Measurements from ENCODE around the gene UBE2D1.

UBE2D1 gene

GRCh38 chr10:58334817-58335305 lies at the start of gene UBE2D1:
Gene UBE2D1, plus strand, starts transcription at chr10:58335006. Its CDS starts 196 bp downstream, at chr10:58335202.
- peak; percentile 92 for DNase-seq

GRCh38 chr10:58291538-58292174 lies 43.1 kb upstream of the UBE2D1 start:
- no peak for DNase-seq

DNA sequence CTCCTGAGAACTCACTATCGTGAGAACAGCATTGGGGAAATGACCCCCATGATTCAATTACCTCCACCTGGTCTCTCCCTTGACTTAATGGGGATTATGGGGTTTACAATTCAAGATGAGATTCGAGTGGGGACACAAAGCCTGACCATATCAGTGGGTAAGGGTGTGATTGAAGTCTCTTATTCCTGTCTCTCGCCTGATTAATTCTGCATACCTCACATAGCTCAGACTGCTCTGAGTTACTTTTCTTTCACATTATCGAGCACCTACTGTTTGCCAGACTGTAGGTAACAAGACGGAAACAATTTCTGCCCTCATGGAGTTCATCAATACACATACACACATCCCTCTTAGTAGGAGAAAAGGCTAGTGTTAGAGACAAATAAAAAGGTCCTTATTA lies 40.8 kb upstream of the UBE2D1 start:
- DNase-seq: no peak

DNA sequence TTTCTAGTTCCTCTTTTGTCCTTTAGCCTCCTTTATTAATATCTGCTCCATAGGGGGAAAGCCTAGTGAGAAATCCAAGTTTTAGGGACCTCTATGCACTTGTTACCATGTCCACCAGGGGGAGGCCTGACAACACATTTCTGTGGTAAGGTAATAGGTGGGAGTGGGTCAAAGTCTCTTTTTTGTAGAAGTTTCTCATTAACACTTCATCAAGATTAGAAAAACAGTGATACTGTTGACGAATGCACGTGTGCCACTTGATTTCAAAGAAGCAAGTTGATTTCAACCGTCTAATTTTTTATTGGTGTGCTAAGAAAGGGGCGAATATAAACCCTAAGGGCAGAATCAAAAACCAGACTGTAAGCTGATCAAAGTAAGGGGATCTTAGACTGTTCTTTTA lies 35.2 kb upstream of the UBE2D1 start:
- peak; percentile 73 for DNase-seq

- DNase-seq: no peak
These were observed 34.1 kb upstream of the UBE2D1 start for GRCh38 chr10:58300676-58301075.

DNA sequence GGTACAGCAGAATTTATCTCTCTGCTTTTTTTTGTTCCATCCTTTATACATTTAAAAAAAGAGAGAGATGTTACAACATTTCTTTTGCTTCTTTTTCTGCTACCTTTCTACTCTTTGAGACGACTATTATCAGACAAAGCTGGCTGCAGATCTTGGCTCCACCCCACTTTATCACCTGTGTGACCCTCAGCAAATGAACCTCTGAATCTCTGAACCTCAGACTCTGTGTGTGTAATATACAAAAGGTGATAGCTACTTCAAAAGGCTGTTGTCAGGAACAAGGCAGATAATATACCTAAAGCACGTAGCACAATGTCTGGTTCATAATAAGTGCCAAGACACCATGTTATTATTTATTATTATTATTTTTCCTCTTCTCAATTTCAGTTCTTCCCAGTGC lies 32.6 kb upstream of the UBE2D1 start:
- DNase-seq: no peak

GRCh38 chr10:58304099-58304633 lies 30.6 kb upstream of the UBE2D1 start:
- DNase-seq: no peak

DNA sequence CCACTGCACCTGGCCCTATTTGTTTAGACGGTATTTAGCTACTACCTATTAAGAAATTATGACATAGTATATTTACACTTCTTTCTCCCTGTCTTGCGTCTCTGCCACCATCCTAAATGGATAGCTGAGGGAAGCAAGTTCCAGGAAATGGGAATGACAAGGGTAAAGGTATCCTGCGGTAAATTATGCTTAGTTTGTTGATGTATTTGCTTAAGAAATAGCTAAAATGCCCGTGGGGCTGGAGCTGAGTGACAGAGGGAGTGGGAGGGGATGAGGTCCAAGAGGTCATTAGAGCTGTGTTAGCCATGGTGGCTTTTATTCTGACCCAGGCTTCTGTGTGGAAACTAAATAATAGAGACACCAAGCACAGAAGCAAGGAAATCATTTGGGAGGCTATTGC lies 29.0 kb upstream of the UBE2D1 start:
- DNase-seq: no peak

GRCh38 chr10:58307676-58308075 lies 27.1 kb upstream of the UBE2D1 start:
- DNase-seq: no peak

GRCh38 chr10:58311026-58311425 lies 23.8 kb upstream of the UBE2D1 start:
- DNase-seq: no peak

GRCh38 chr10:58316874-58317273 lies 17.9 kb upstream of the UBE2D1 start:
- DNase-seq: no peak

- no peak for DNase-seq
These were observed 16.5 kb upstream of the UBE2D1 start for GRCh38 chr10:58318346-58318745.

DNA sequence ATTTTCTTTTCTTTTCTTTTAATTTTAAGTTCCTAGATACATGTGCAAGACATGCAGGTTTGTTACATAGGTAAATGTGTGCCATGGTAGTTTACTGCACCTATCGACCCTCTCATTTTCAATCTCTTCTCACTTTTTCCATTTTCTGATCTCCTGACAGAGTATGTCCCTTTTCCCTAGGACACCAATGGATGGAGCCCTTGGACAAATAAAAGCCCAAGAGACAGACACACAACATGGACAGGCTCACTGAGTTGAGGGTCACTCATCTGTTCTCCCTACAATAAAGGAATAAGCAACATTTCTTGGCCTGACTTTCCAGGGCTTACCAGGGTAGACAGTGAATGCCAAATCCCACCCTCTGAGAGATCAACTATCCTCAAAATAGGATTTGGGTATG lies 15.2 kb upstream of the UBE2D1 start:
- DNase-seq: no peak

- no peak for DNase-seq
These were observed 14.3 kb upstream of the UBE2D1 start for GRCh38 chr10:58320351-58321049.

GRCh38 chr10:58322072-58322834 lies 12.6 kb upstream of the UBE2D1 start:
- DNase-seq: no peak

- no peak for DNase-seq
These were observed 12.0 kb upstream of the UBE2D1 start for GRCh38 chr10:58322835-58323209.

GRCh38 chr10:58326967-58327381 lies 7.8 kb upstream of the UBE2D1 start:
- no peak for DNase-seq

GRCh38 chr10:58328233-58328632 lies 6.6 kb upstream of the UBE2D1 start:
- no peak for DNase-seq

- DNase-seq: no peak
These were observed 4.4 kb upstream of the UBE2D1 start for GRCh38 chr10:58330431-58330830.

DNA sequence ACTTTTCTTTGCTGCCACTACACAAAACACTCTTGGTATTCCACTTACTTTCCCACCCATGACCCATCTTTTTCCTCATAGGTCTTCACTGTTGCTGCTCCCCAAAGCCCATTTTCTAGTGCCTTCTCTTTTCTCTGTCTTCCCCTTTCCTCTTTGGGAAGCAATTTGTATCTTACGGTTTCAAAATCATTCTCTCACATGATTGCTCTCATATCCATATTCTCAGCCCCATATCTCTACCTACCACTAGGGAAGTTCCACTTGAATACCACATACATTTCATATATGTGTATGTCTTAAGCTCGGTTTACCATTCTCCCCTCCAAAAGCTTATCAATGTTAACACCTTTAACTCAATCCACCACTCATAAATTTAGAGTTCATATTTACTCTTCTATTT lies 3.2 kb upstream of the UBE2D1 start:
- no peak for DNase-seq

GRCh38 chr10:58335306-58336005 lies 650 bp downstream of the UBE2D1 start:
- peak; percentile 70 for DNase-seq

DNA sequence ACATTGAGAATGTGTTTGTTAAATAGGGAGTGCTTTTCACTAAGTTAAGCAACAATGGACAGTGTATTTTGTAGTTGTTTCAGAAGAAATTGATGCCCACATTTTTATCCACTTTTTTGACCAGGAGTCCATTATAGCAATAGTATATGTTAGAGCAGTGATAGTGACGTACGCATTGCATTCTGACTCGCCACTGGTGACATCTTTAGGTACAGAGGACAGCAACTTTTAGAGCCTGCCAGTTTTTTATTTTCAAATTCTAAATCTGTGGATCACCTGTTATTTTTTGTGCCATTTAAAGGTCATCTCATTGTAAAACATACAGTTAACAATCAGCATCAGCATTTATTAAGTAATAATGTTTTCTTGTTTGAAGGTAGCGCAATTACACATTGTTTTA lies 1.4 kb downstream of the UBE2D1 start:
- DNase-seq: no peak

- no peak for DNase-seq
These were observed 6.6 kb downstream of the UBE2D1 start for GRCh38 chr10:58341422-58341821.
